ENCODE results near the gene TTBK1.

The TTBK1 gene

GRCh38 chr6:43308101-43308989 is 65.1 kb downstream of the TTBK1 start, which contains the start of gene CRIP3:
Gene CRIP3 (minus strand): TSS chr6:43308826. CDS start chr6:43308792, 34 bp downstream.
- peak; percentile 47 to 71 for DNase-seq

GRCh38 chr6:43308990-43309477 is 65.8 kb downstream of the TTBK1 start:
- no peak for DNase-seq

- no peak for DNase-seq
Measured at GRCh38 chr6:43310134-43310533, 66.9 kb downstream of the TTBK1 start.

DNA sequence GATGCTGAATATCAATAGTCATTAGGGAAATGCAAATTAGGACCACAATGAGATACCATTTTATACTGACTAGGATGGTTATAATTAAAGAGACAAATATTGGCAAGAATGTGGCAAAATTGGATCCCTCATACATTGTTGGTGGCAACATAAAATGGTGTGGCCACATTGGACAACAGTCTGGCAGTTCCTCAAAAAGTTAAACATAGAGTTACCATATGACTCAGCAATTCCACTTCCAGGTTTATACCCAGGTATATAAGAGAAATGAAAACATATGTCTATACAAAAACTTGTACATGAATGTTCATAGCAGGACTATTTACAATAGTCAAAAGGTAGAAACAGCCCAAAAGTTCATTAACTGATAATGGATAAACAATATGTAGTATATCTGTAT is 67.3 kb downstream of the TTBK1 start:
- DNase-seq = no peak

- DNase-seq = no peak
Measured at GRCh38 chr6:43311666-43312065, 68.4 kb downstream of the TTBK1 start.

DNA sequence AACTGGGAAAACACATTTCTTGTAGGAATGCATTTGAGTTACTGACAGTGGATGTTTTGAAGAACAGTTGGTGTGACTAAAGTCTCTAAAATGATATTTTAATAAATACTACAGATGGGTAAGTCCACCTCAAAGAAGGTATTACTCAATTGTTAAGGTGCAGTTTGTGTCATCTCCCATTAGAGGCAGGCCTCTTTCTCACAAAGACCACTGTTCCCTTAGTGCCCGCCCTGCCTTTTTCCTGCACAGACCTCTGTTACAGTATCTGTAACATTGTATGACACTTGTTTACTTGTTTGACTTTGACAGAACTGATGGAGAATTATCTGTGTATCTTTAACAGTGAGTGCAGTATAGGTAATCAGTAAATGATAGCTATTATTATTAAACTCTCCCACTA is 70.5 kb downstream of the TTBK1 start:
- DNase-seq = no peak

GRCh38 chr6:43318011-43318410 is 74.7 kb downstream of the TTBK1 start:
- DNase-seq = no peak

DNA sequence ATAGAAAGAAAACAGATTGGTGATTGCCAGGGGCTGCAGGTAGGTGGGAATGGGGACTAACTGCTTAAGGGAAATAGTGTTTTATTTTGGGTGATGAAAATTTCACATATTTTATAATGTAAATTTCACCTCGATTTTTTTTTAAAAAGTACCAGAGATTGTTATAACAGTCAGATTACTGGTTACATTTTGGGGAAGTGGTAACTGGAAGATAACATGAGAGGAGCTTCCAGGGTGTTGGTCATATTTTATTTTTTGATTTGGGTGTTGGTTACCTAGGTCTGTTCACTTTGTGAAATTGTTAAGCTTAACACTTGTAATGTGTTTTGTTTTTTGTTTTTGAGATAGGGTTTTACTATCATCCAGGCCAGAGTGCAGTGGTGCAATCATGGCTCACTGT is 82.6 kb downstream of the TTBK1 start:
- DNase-seq = no peak

DNA sequence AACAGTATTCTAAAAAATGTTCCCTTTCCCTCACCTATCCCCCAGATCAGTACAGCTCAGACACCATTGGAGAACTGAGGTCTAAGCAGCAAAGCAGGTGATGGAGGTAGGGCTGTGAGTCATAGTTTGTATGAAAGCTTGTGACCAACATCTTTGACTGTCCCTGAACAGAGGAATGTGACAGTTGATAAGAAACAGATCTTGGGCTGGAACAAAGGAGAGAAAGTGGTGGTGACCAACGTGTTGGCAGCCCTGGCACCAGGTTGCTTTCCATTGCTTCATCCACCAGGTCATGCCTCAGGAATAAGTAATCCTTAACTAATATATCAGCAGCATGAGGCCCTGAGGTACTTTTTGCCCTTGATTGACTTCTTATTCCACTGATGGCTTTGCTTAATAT is 85.2 kb downstream of the TTBK1 start:
- no peak for DNase-seq

DNA sequence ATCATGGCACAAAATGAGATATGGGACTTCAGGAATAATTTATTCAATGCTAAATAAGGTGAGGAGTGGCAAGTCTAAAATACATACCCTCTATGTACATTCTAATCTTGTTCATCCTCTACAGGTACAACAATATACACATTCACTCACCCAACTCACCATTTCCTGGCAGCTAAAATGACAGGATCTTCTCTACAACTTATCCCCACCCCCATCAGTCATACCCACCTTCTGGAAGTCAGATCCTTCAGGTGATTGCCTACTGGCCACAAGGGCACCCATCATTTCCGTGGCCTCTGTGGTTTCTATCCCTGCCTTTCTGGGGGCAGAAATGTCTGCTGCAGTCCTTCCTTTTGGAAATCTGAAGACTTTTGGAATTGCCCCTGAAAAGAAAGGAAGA is 88.2 kb downstream of the TTBK1 start:
- no peak for DNase-seq

DNA sequence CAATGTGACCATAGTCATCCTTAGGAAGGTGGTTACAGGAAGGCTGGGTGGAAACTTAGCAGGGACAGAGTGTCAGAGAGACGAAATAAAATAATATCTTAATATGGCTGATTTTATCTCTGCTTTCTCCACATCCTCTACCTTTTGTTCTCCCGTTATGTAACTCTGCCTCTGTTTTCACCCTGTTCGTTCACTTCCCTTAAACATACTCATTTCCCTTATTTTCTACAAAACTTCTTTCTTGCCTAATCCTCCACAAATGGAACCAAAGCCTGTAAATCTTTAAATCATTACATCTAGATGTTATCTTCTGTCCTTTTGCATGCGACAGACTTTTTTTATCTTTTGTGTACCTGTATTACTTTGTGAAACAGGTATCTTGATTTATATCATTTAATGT is 88.6 kb downstream of the TTBK1 start:
- DNase-seq = no peak

DNA sequence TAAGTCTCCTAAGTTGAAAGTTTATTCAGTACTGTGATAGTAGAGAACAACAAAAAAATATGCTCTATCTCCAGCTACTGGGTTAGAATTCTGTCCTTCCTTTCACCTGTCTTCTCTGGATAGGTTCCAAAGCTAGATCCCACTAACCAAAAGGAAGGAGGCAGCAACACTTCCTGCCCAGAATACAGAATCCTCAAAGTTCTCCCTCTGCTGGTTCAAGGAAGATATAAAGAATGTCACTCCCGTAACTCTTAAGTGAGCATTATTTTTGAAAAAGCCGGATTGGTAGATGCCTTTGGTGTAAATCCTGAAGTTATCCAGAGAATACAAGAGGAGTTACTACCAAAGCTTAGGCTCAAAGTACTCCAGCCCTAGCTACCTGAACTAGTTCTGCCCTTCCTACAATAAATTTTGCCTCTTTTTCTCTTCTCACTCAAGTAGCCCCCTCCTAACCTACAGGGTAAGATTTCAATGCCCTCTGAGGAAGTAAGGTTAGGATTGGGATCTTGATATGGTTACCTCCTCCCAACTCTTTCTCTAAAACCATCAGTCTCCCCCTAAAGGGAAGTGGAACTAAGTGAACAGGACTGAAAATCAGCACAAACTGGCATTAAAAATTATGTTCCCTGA is 91.3 kb downstream of the TTBK1 start:
- DNase-seq = no peak

GRCh38 chr6:43335469-43335868 is 92.2 kb downstream of the TTBK1 start:
- DNase-seq = no peak

GRCh38 chr6:43336382-43336781 is 93.1 kb downstream of the TTBK1 start:
- DNase-seq = no peak

Data from stimulated activated CD4-positive, alpha-beta T cell treated with anti-CD3 and anti-CD28 coated beads, Interleukin-2, amount 100 ng/mL, for 24 hours (primary cell).